Epithelial cell of proximal tubule (primary cell): Measurements from ENCODE around the gene PPIL1. TPM values are rescaled to one million over a fixed set of nuclear protein-coding genes. Genes with fewer than 3 reads are reported as not detected.

Experiments
- DNase-seq: peaks from one replicate; pipeline ENCODE4 v3.0.0-alpha.2; 2011; ENCODE audit warnings: low read depth
- H3K4me3 ChIP-seq: 2 replicates; pipeline ENCODE4 v1.5.1; 2011; ENCODE audit warnings: low read depth, mild to moderate bottlenecking, low read length
- total RNA-seq: library from RNA; depleted of rRNA; stranded (reverse); fragments of >200 nt; gene quantifications from 2 replicates; pipeline ENCODE4 v1.2.3, GENCODE V29; 2015
- TF ChIP-seq, protein P1 (sequence below): conservative IDR thresholded peaks from 2 replicates; pipeline ENCODE4 v1.5.1; 2012; ENCODE audit warnings: low read depth, mild to moderate bottlenecking, low read length

PPIL1 gene
- total RNA-seq, 1 donor from 2014 or later, result 26.6 TPM

DNA sequence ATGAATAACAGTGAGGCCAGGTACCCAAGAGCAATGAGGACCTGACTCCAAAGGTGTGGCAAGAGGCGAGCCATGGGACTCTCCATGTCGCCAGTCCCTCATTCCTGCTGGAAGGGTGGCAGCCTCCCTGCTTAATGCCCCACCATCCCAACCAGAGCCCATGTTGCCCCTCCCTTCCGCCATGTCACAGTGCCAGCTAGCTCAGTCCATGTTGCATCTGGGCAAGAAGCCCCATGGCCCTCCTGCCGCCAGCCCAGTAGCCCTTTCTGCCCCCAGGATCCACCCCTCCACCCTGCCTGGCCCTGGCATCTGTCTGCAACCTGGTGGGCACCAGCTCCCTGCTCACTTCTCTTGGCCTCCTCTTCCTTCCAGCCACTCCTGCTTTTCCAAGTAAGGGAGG is 29.4 kb downstream of the PPIL1 start:
- H3K4me3 ChIP-seq, result no peak overlapping the region
- TF ChIP-seq, protein P1, sequence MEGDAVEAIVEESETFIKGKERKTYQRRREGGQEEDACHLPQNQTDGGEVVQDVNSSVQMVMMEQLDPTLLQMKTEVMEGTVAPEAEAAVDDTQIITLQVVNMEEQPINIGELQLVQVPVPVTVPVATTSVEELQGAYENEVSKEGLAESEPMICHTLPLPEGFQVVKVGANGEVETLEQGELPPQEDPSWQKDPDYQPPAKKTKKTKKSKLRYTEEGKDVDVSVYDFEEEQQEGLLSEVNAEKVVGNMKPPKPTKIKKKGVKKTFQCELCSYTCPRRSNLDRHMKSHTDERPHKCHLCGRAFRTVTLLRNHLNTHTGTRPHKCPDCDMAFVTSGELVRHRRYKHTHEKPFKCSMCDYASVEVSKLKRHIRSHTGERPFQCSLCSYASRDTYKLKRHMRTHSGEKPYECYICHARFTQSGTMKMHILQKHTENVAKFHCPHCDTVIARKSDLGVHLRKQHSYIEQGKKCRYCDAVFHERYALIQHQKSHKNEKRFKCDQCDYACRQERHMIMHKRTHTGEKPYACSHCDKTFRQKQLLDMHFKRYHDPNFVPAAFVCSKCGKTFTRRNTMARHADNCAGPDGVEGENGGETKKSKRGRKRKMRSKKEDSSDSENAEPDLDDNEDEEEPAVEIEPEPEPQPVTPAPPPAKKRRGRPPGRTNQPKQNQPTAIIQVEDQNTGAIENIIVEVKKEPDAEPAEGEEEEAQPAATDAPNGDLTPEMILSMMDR, result no peak
- no peak for DNase-seq

DNA sequence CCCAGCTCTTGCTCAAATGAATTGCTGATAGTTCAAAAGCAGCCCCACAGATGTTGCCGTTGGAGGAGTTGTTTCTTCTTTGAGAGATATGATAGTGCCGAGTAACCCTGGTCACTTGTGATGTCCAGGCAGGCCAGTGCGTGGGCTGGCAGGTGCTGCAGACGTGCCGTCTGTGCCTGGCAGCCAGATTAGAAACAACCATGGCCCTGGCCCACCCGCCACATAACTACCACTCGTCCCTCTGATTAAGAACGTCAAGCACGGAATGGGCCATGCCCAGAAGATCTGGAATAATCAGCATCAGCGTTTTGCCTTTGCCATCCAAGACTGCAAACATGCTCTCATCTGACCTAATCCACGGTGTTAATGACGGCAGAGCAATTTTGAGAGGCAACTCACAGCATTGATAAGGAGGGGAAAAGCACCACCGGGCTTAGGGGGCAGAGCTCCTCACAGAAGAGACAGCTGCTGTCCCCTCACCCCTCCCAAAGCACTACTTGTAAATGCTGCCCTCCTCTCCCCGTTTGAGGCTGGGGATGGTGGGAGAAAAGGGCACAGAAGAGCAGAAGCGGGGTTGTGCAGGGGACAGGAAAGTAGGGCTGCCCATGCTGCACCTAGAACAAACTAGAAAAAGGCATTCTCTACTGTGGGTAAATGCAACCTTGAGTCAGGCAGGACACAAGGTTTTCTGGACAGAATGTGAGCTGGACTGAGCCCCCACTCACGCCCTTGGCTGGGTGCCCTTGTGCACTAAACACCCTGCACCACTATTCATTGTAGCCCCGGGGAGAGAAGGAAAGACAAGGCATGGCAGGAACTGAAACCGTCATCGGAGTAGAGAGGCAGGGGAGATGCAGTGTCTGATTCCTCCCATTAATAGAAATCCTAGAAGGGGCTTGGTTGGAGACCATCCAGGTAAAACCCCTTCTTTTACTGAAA is 30.1 kb downstream of the PPIL1 start:
- no peak overlapping the region for H3K4me3 ChIP-seq
- TF ChIP-seq, protein P1, result no peak
- no peak for DNase-seq

- no peak for DNase-seq
- no peak overlapping the region for H3K4me3 ChIP-seq
- TF ChIP-seq, protein P1, result no peak
These were observed 31.4 kb downstream of the PPIL1 start for GRCh38 chr6:36843170-36843569.

DNA sequence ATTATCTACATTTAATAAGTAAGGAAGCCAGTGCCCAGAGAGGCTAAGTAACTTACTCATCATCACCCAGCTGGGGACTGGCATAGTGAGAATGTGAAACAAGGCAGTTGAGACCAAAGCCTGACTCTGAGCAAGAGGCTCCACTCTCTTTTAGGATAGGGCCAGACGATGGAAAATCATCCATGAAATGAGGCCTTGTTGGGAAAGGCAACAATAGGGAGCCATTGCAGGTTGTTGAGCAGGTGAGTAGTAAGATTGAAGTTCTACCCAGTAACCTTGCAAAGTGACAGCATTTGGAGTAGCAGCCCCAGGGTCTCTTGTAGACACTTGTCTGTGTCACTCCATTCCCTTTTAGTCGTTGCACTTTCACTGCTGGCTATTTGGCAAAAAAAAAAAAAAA is 32.8 kb downstream of the PPIL1 start:
- no peak overlapping the region for H3K4me3 ChIP-seq
- no peak for DNase-seq
- TF ChIP-seq, protein P1, result no peak

DNA sequence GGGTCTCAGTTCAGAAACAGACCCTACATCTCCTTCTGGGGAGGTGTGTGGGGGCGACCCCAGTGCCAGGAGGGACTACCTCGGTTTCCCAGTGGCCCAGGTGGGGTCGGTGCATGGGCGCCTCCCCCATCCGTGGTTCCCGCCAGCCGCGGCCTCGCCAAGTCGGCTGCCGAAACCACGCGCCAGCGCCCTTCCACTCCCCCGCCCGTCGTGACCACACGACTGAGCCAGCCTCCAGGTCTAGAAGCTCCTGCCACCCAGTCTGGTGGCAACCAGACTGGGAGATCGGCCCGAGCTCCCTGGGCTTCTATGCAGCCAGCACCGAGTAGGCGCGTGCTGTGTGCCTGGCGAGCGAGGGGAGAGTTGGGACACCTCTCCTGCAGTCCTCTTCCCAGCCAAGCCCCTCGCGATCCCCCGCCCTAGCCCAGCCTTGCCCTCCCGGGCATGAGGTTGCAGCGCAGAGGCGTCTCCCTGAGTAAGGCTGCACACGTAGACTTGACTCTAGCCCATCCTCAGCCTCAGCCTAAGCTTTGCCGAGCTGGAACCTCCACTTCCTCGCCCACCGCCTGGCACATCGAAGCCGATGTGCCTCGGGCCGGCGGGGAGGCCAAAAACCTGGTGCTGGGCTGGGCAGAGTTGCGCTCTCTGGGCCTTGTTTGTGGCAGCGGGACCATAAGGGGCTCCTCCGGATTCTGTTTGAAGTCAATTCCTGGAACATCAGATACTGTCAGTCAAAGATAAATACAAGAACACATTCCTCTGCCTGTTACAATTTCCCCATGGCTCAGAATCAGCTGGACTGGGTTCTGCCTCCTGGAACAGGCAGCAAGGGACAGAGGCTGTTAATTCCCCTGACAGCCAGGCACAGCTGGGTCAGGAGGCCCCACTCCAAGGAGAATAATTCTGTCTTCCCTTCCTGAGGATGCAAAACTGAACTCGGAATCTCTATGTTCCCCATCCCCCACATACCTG is 33.9 kb downstream of the PPIL1 start:
- TF ChIP-seq, protein P1, result no peak
- no peak for DNase-seq
- H3K4me3 ChIP-seq, result peak overlapping the region; percentile 45

DNA sequence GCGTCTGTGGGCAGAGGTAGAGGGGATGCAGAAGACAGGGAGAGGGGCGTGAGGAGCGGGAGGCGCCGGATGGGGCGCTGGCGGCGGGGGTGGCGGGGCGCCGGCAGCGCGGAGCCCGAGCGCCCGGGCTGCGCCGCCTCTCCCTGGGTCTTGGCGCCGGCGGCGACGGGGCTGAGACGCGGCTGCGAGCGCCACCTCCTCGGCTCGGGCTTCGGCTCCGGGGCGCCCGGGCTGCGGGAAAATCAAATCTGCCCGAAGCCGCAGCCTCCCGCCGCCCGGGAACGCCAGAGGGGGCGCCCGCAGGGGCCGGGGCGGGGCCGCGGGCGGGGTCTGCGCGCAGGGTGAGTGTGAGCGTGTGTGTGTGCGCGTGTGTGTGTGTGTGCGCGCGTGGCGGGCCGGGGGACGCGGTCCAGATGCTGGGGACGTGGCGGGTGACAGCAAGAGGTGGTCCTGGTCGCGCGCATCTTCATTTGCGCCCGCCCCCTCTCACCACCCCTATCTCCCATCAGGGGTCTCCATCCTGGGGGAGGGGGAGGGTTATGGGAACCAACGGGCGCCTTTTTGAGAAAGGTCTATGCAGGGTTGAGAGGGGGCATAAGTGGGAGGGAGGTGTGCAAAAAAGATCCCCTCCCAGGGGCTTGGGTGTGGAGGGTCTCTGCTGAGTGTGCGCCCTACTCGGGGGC is 34.7 kb downstream of the PPIL1 start:
- TF ChIP-seq, protein P1, result no peak
- no peak for DNase-seq

More for the DNA sequence above, 34.7 kb downstream of the PPIL1 start:
- H3K4me3 ChIP-seq, result peak overlapping the region; percentile 45
